Hindlimb muscle (tissue), 1 donor: ENCODE measurements around the gene GDF9. TPM values are rescaled to one million over a fixed set of nuclear protein-coding genes. Genes with fewer than 3 reads are reported as not detected.
"Not testable (repeated sequence)": the region's sequence is repeated elsewhere in the genome, so short reads cannot be mapped to it uniquely, and the experiment has no call there.

Experiments
- DNase-seq: peaks from one replicate; pipeline ENCODE4 v3.0.0-alpha.2; 2013
- polyA plus RNA-seq: library from polyadenylated mRNA; unstranded; fragments of 120-200 nt; gene quantifications from one replicate; pipeline ENCODE4 v1.2.1, GENCODE V29; 2013; ENCODE audit not compliant: insufficient read length

Gene GDF9
- polyA plus RNA-seq, 1 donor, result 0.83 TPM

- no peak for DNase-seq
These were observed 5.4 kb upstream of the GDF9 start for GRCh38 chr5:132871459-132872284.

GRCh38 chr5:132870801-132871200 lies 4.5 kb upstream of the GDF9 start:
- DNase-seq, result no peak

GRCh38 chr5:132868754-132869153 lies 2.5 kb upstream of the GDF9 start:
- no peak for DNase-seq

DNA sequence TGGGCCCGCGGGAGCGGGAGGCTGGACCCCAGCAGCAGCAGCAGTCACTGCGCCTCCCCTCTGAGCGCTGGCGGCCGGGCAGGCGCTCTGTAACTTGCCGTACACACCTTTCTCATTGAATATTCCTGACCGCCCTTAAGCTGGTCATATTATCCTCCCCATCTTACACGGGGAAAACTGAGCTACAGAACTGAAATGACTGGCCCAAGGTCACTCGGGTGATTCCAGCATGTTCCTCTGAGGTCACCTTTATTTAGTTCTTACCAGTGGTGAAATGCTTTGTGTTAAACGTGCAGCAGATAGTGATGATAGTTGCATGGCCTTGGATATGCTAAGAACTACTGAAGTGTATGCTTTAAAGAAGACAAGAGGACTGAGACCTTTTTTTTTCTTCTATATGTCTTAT lies 780 bp upstream of the GDF9 start:
- no peak for DNase-seq

DNA sequence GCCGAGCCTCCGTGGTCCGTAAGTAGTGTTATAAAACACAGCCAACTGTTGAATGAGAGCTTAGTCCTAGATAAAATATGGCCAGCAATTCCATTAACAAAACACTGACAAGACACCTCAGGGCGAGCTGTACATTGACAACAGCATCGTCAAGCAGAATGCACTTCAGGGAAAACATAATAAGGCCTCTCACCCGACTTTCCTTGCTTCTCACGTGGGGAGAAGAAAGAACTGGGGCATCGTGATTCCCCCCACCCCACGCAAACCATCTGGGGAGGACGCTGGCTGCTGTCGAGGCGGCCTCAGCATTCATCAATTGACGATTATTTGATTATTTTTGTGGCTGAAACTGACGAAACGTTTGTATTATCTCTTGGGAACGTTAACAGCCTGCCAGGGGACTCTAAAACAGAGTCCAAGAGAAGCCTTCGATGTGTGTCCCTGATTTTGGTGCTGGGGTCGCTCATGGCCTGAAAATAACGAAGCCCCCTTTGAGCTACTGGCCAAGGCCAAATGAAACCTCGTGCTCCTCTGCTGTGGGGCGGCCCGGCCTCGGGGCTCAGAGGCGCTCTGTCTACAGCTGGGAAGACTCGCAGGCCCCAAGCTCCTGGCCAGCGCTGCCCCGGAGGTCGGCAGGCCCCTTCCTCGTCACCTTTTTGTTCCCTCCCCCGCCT lies 464 bp downstream of the GDF9 start:
- no peak for DNase-seq

DNA sequence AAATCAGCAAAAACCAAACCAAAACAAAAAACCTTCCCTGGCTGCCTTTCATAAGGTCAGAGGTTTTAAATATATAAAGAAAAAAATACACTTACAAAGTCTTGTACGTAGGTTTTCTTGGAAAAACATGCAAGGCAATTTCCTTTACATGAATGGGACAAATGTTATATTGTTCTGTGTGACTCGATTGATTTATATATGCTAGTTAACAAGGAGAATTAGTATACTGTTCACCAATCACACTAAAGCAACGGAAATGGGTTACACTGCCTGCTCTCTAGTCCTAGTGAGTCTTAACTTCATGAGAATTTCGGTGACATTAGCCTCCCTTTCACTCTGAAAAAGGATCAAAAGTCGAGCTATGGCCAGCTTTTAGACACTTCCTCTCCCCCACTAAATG lies 5.5 kb downstream of the GDF9 start:
- DNase-seq, result no peak

DNA sequence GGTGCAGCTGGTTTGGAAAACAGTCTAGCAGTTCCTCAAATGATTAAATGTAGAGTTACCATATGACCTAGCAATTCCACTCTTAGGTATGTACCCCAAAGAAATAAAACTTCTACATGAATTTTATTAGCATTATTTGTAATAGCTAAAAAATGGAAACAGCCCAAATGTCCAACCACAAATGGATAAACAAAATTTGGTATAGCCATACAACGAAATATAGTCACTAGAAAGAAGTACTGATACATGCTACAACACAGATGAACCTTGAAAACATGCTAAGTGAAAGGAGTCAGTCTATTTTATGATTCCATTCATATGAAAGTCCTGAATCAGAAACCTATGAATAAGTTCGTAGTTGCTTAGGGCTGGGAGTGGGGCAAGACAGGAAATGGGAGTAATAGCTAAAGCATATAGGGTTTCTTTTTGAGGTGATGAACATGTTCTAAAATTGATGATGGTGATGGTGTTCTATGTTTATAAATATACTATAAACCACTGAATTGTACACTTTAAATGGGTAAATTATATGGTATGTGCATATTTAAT lies 6.3 kb downstream of the GDF9 start:
- no peak for DNase-seq

- DNase-seq, result no peak
These were observed 10.3 kb downstream of the GDF9 start for GRCh38 chr5:132856011-132856410.

DNA sequence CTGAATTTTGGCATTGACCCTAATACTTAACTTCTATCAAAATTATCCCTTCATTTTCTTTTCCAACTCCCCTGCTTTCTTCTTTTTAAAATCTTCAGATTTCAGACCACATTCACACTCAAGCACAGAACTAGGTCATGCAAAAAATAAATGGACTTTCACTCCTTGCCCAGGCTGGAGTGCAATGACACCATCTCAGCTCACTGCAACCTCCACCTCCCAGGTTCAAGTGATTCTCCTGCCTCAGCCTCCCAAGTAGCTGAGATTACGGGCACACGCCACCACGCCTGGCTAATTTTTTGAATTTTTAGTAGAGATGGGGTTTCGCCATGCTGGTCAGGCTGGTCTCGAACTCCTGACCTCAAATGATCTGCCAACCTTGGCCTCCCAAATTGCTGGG lies 11.3 kb downstream of the GDF9 start:
- DNase-seq, result not testable (repeated sequence)

GRCh38 chr5:132854301-132854700 lies 12.0 kb downstream of the GDF9 start:
- DNase-seq, result no peak

DNA sequence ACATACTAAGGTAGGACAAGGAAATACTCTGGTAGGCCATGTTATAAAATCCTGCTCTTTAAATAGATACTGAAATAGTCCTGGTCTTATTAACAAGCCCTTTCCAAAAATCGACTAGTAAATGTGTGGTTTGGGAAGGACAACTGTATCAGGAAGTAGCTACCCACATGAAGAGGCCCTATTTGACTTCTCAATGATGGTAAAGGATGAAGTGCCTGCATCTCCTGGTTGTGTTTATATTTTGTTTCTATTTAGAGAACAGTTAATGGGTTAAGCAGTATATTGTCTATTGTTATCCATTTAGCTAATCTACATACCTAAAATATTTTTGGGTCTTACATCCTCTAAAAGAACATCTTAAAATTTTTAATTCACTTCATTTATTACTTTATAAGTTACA lies 12.5 kb downstream of the GDF9 start:
- DNase-seq, result no peak

GRCh38 chr5:132853323-132853722 lies 12.9 kb downstream of the GDF9 start:
- no peak for DNase-seq

GRCh38 chr5:132850066-132850465 lies 16.2 kb downstream of the GDF9 start:
- no peak for DNase-seq

DNA sequence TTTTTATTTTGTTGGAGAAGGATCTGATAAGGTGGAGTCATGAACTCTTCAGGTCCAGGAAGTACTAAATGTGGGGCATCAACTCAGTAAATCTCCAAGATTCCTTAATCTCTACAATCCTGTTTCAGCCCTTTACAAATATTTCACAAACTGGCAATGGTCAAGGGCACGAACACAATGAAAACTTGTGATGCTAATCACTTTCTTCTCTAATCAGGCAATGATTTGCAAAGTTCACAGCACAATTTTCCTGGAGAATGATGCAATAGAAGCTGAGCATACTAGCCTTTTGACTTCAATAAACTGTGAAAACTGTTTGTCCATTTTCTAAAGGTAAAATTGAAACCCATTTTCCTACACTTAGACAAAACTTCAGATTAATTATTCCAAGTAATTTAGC lies 16.9 kb downstream of the GDF9 start:
- no peak for DNase-seq

- no peak for DNase-seq
These were observed 18.0 kb downstream of the GDF9 start for GRCh38 chr5:132848270-132848669.

DNA sequence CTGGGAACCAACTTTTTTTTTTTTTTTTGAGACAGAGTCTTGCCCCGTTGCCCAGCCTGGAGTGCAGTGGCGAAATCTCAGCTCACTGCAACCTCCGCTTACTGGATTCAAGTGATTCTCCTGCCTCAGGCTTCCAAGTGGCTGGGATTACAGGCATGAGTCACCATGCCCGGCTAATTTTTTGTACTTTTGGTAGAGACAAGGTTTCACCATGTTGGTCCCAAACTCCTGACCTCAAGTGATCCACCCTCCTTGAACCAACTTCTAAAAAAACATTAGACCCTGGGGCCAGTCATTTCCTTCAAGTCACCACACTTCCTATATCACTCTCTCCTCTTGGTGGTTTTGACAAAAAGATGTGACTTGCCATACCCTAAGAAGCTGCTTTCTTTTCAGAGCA lies 25.0 kb downstream of the GDF9 start:
- DNase-seq, result no peak

DNA sequence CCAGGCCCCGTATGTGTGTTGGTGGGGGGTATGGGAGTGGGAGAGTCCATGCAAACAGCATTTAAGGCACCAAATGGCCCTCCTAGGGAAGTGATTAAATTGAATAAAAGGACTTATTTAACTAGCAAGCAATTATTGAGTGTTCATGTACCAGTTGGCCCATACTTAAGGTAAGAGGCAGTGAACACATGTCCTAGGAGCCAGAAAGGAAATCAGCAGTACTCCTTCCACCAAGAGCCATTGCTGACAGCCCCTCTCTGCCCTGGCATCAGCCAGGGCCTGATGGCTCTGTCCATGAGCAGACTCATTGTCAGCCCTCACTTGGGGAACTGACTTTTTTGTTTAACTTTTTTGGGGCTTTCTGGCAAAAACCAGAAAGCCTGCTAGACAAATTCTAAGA lies 25.4 kb downstream of the GDF9 start:
- no peak for DNase-seq

DNA sequence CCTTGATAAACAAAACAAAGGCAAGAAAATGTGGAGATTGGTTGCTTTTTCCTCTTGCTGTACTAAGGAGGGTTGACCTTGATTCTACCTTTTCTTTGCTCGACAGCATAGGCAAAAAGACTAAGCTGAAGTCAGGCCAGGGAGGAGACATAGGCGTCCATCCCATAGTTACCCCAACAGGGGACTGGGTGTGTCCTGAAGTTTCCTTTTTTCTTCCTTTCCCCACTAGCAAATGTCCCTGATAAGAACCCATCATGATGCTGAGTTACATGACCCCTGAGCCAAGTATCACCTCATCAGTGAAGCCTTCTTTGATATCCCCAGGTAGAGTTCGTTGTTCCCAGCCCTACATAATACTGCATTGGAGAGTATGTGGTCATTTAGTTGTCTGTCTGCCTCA lies 26.0 kb downstream of the GDF9 start:
- DNase-seq, result no peak

- no peak for DNase-seq
These were observed 26.6 kb downstream of the GDF9 start for GRCh38 chr5:132839426-132840301.

GRCh38 chr5:132838516-132839282 lies 27.6 kb downstream of the GDF9 start:
- DNase-seq, result no peak

- DNase-seq, result no peak
These were observed 28.4 kb downstream of the GDF9 start for GRCh38 chr5:132837868-132838267.

GRCh38 chr5:132836852-132837251 lies 29.4 kb downstream of the GDF9 start:
- DNase-seq, result no peak
